Measurements from ENCODE around the gene MUC21.

Gene MUC21

DNA sequence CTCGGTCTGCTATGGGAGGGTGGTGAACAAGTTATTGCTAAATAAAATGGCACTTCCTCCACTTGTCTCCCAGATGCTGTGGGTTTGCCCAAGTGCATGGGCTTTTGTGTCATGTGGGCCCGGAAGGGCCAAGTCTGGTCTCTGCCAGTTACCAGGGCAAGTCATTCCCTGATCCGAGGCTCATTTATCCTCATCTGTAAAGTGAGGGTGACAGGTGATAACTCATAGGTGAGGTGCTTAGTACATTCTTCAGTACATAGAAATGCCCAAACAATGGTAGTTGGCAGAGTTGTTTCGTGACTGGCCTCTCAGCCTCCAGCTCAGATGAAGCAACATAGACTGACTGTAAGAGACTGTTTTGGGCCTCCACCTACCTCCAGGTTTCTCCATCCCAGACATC lies 44.8 kb upstream of the MUC21 start:
- Histone ChIP-seq H3F3A (ENCODE audit: insufficient read depth, low read length) (no peaks in the 10 kb centered on the region), H3K9me3 (ENCODE audit: low read length) (no peaks in the 10 kb centered on the region), H3K27me3 (ENCODE audit: insufficient read depth, low read length) (0 out of 2 replicates have a peak, but pooled peaks cover 5% of the 10 kb centered on the region), H3K4me1 (ENCODE audit: insufficient read depth, low read length, severe bottlenecking) (no peaks in the 10 kb centered on the region), H3K4me3 (ENCODE audit: low read depth, low read length, poor library complexity, severe bottlenecking) (no peak overlapping the region), H3K36me3 (ENCODE audit: insufficient read depth, low read length) (no peaks in the 10 kb centered on the region), H3K27ac (ENCODE audit: low read depth, low read length, poor library complexity, severe bottlenecking) (no peak overlapping the region), H4K20me1 (ENCODE audit: insufficient read depth, low read length) (no peaks in the 10 kb centered on the region), H3K9me2 (ENCODE audit: low read depth, low read length) (no peaks in the 10 kb centered on the region), H2AFZ (ENCODE audit: low read length) (no peak overlapping the region), H3K79me2 (ENCODE audit: insufficient read depth, low read length) (no peaks in the 10 kb centered on the region), H3K4me2 (ENCODE audit: low read length) (no peak overlapping the region), H3K9ac (ENCODE audit: low read length) (no peak overlapping the region)
- TF ChIP-seq, protein P1, sequence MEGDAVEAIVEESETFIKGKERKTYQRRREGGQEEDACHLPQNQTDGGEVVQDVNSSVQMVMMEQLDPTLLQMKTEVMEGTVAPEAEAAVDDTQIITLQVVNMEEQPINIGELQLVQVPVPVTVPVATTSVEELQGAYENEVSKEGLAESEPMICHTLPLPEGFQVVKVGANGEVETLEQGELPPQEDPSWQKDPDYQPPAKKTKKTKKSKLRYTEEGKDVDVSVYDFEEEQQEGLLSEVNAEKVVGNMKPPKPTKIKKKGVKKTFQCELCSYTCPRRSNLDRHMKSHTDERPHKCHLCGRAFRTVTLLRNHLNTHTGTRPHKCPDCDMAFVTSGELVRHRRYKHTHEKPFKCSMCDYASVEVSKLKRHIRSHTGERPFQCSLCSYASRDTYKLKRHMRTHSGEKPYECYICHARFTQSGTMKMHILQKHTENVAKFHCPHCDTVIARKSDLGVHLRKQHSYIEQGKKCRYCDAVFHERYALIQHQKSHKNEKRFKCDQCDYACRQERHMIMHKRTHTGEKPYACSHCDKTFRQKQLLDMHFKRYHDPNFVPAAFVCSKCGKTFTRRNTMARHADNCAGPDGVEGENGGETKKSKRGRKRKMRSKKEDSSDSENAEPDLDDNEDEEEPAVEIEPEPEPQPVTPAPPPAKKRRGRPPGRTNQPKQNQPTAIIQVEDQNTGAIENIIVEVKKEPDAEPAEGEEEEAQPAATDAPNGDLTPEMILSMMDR (IDR thresholded peaks at IDR 0.05; ENCODE audit: low read length): no peak
- no peak for TF ChIP-seq EZH2 (IDR thresholded peaks at IDR 0.05; ENCODE audit: borderline replicate concordance, low read length)

DNA sequence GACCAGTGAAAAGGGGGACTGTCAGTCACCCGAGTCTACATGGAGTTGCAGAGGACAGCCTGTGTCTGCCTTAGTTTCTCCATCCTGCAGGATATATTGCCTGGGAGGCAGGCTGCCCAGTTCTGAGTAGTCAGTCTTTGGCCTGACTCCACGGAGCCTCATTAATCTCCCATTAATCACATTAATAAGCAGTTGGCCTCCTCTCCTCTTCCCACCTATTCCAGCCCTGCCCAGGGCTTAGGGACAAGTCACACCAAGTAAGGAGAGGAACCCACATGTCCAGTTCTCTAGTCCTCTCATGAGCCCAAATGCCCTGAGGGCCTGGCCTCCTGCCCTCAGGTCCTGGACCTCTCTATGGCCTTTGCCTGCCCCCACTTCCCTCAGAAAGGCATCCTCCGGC lies 44.0 kb upstream of the MUC21 start:
- no peak overlapping the region for H2AFZ ChIP-seq (ENCODE audit: low read length)
- TF ChIP-seq, protein P1 (IDR thresholded peaks at IDR 0.05; ENCODE audit: low read length): no peak
- no peak for TF ChIP-seq EZH2 (IDR thresholded peaks at IDR 0.05; ENCODE audit: borderline replicate concordance, low read length)
- H3K9ac ChIP-seq (ENCODE audit: low read length): no peak overlapping the region
- no peaks in the 10 kb centered on the region for H3F3A ChIP-seq (ENCODE audit: insufficient read depth, low read length)
- H3K27me3 ChIP-seq (ENCODE audit: insufficient read depth, low read length): 0 out of 2 replicates have a peak, but pooled peaks cover 5% of the 10 kb centered on the region
- no peak overlapping the region for H3K4me2 ChIP-seq (ENCODE audit: low read length)
- no peaks in the 10 kb centered on the region for H3K9me2 ChIP-seq (ENCODE audit: low read depth, low read length)
- H4K20me1 ChIP-seq (ENCODE audit: insufficient read depth, low read length): no peaks in the 10 kb centered on the region
- no peaks in the 10 kb centered on the region for H3K79me2 ChIP-seq (ENCODE audit: insufficient read depth, low read length)
- H3K4me3 ChIP-seq (ENCODE audit: low read depth, low read length, poor library complexity, severe bottlenecking): no peak overlapping the region
- H3K4me1 ChIP-seq (ENCODE audit: insufficient read depth, low read length, severe bottlenecking): no peaks in the 10 kb centered on the region
- H3K9me3 ChIP-seq (ENCODE audit: low read length): no peaks in the 10 kb centered on the region
- no peaks in the 10 kb centered on the region for H3K36me3 ChIP-seq (ENCODE audit: insufficient read depth, low read length)
- H3K27ac ChIP-seq (ENCODE audit: low read depth, low read length, poor library complexity, severe bottlenecking): no peak overlapping the region

DNA sequence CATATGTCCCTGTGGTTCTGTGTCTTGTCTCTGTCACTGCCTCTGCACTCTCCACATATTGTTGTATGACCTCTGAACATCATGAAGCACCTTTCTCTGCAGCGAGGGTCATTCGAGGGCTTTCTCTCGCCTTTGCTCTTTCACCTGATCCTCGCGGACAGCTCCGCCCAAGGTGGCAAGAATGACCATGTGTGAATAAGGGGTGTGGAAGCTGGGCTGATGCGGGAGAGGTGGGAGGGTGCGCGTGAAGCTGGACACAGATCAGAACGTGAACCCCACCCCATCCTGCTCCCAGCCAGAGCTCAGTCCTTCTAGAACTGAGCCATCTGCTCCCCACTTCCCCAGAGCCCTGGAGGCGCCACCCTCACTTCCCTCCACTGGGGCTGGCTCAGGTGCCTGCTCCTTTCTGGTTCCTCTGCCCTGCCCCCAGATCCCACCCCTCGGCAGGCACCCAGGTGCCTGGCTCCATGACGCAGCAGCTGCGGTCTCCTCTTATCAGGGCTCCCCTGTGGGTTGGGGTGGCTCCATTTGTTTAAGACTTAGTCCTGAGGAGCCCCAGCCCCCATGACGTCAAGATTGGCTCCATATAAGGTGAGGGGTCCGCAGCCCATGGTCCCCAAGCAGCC lies 43.0 kb upstream of the MUC21 start, which contains the start of gene MUCL3:
MUCL3 (plus strand) TSS at position 613 of the 626 bp plus-strand sequence. CDS start 27 bp downstream, outside the sequence.
- no peak within 1 kb of the TSS for H2AFZ ChIP-seq (ENCODE audit: low read length)
- 0 out of 2 replicates have a peak, but pooled peaks cover 5% of the 10 kb centered on the region for H3K27me3 ChIP-seq (ENCODE audit: insufficient read depth, low read length)
- no peaks in the 10 kb centered on the region for H3K9me3 ChIP-seq (ENCODE audit: low read length)
- H3K4me2 ChIP-seq (ENCODE audit: low read length): no peak within 1 kb of the TSS
- no peak within 1 kb of the TSS for H3K27ac ChIP-seq (ENCODE audit: low read depth, low read length, poor library complexity, severe bottlenecking)
- no peaks in the 10 kb centered on the region for H3F3A ChIP-seq (ENCODE audit: insufficient read depth, low read length)
- TF ChIP-seq, protein P1 (IDR thresholded peaks at IDR 0.05; ENCODE audit: low read length): no peak
- TF ChIP-seq EZH2 (IDR thresholded peaks at IDR 0.05; ENCODE audit: borderline replicate concordance, low read length): no peak
- H3K4me1 ChIP-seq (ENCODE audit: insufficient read depth, low read length, severe bottlenecking): no peaks in the 10 kb centered on the region
- H3K79me2 ChIP-seq (ENCODE audit: insufficient read depth, low read length): no peaks in the 10 kb centered on the region
- H3K9me2 ChIP-seq (ENCODE audit: low read depth, low read length): no peaks in the 10 kb centered on the region
- H3K9ac ChIP-seq (ENCODE audit: low read length): no peak within 1 kb of the TSS
- no peak within 1 kb of the TSS for H3K4me3 ChIP-seq (ENCODE audit: low read depth, low read length, poor library complexity, severe bottlenecking)
- no peaks in the 10 kb centered on the region for H4K20me1 ChIP-seq (ENCODE audit: insufficient read depth, low read length)
- no peaks in the 10 kb centered on the region for H3K36me3 ChIP-seq (ENCODE audit: insufficient read depth, low read length)

Measured in OCI-LY1 (cell line).